ENCODE measurements around the gene SORD.
"Not testable (repeated sequence)": the region's sequence is repeated elsewhere in the genome, so short reads cannot be mapped to it uniquely, and the experiment has no call there.

Gene SORD

GRCh38 chr15:45058690-45059675, 36.0 kb downstream of the SORD start:
- not testable (repeated sequence) for DNase-seq

DNA sequence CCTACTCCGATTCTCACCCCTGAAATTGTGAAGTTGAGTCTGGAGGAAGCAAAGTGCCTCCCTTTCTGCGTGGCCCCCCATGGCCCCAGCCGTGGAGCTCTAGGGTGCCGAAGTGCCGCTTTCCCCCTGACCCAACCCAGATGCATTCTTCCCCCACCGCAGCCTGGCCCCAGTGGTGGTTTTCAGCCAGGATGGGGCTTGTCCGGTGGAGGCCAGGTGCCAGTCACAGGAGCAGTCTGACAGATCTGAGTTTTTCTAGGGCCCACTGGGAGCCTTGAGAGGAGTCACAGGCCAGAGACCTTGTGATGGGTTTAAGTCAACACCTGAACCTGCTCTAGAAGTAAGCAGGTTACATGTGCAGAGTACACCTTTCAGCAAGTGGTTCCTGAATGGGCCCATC, 39.3 kb downstream of the SORD start:
- not testable (repeated sequence) for DNase-seq

GRCh38 chr15:45064386-45064785, 41.4 kb downstream of the SORD start:
- no peak for DNase-seq

GRCh38 chr15:45069942-45070360, 47.0 kb downstream of the SORD start:
- not testable (repeated sequence) for DNase-seq

DNA sequence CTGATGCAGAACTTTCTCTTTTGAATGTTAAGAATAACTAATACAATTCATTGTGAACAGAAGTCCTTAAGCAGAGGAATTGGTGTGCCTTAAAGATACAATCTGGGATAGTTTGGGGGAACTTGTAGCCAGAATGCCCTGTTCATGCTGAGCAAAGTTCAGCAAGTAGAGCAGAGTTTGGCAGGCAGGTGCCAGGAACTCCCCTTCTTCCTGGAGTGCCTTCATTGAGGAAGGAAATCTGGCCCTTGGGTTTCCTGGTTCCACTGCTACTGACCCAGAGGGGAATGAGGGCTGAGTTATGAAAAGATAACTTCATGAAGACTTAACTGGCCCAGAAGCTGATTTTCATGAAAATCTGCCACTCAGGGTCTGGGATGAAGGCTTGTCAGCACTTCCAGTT, 50.6 kb downstream of the SORD start:
- not testable (repeated sequence) for DNase-seq

- not testable (repeated sequence) for DNase-seq
Observed at GRCh38 chr15:45075440-45076320, 52.7 kb downstream of the SORD start.

GRCh38 chr15:45077391-45077790, 54.4 kb downstream of the SORD start:
- DNase-seq, result not testable (repeated sequence)

- DNase-seq, result not testable (repeated sequence)
Observed at GRCh38 chr15:45079201-45079600, 56.2 kb downstream of the SORD start.

GRCh38 chr15:45079628-45080246, 56.7 kb downstream of the SORD start:
- DNase-seq, result not testable (repeated sequence)

- DNase-seq, result not testable (repeated sequence)
Observed at GRCh38 chr15:45080593-45080992, 57.6 kb downstream of the SORD start.

DNA sequence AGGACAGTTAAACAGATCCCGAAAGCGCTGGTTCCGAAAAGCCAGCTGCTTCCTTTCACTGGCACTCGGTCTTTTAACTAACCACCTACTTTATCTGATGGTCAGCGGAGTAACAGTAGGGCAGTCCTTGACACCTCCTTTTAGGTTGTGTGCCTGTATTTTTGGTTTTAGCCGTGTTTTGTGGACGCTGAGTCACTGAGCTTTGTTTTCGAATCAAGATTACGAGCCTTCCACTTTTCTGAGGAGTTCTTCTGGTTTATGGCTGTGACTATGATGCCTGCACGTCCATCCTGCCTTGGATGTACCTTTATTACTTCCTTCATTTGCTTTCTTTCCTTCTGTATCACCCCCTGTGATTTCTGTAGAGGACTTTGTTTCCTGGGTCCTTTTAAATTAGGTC, 59.4 kb downstream of the SORD start:
- not testable (repeated sequence) for DNase-seq

- DNase-seq, result no peak
Observed at GRCh38 chr15:45083223-45083622, 60.2 kb downstream of the SORD start.

GRCh38 chr15:45084163-45084562, 61.2 kb downstream of the SORD start:
- no peak for DNase-seq

DNA sequence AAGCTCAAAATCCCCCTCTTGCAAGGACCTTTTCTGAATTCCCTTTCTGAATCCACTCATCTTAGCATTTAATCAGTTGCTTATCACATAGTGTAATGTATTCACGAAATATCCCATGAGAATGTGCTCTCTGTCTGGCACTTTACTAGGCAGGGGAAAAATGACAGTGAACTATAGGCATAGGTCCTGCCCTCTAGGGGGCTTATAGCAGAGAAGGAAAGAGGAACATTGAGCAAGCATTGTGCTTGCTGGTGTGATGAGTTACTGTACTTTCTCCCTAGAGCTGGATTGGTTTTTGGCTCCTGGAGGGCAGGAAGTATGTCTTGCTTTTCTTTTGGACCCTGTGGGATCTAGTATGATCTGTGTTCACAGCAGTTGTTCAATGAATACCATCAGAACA, 64.5 kb downstream of the SORD start:
- DNase-seq, result no peak

DNA sequence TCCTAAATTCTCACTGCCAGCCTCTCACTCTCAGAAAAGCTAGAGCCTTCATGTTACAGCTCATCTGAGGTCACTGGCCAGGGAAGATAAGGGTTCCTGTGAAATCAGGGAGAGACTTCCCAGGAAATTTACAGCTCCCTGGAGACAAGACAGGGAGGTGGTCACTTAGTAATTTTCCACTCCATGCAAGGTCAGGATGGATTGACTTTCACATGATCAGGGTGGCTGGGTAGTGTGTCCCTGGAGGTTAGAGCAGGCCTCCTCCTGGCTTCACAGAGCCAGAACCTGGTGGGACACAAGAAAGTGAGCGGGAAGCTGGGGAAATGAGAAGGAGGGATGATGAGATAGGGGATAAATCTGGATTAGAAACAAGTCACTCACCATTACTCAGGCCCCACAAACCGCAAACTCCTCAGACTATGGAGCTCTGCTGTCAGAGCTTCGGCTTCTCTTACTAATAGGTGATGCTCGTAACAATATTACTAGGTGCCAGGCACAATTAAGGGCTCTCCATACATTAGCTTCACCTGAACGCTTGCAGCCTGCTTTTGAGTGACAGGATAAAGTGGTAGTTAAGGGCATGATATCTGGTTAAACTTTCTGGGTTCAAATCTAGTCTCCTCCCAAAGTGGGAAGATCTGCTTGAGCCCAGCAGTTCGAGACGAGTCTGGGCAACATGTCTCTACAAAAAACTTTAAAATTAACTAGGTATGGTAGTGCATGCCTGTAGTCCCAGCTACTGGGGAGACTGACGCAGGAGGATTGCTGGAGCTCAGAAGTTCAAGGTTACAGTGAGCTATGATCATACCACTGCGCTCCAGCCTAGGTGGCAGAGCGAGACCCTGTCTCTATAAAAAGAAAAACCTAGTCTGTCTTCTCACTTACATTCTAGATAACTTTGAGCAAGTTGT, 66.1 kb downstream of the SORD start:
- DNase-seq, result no peak

- no peak for DNase-seq
Observed at GRCh38 chr15:45089712-45090373, 66.8 kb downstream of the SORD start.

- DNase-seq, result no peak
Observed at GRCh38 chr15:45091161-45091560, 68.2 kb downstream of the SORD start.

DNA sequence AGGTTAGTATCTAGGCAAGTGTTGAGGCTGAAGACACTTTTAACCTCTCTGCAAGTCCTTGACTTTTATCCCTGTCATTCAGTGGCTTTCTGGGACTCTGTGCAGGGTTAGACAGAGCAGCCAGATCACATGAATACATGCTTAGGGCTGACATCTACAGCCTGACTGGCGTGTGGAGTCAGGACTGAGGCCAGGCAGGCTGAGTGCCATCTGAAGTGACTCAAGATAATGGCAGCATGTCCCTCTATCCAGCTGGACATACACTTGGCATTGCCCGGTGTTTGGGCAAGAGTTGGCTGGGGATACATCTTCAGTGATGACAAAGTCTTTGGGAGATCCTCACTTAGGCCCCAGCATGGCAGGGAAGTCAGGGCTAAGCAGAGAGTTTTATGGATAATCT, 68.6 kb downstream of the SORD start:
- no peak for DNase-seq

DNA sequence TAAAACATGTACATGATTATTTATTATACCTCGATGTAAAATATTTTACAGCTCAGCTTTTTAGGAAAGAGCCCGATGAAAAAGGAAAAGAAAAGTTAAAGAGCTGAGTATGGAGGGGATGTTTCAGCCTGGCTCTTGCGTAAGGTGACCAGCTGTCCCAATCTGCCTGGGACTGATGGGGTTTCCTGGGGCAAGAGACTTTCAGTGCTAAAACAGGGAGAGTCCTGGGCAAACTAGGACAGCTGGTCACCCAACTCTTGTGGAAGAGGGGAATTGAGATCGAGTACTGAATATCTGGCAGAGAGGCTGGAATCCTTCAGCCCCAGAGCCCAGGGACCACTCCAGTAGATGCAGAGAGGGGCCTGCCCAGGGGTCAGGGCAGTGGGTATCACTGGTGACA, 70.0 kb downstream of the SORD start:
- no peak for DNase-seq
